HepG2 (cell line): ENCODE data around the gene HOXD9. TPM values are rescaled to one million over a fixed set of nuclear protein-coding genes. Genes with fewer than 3 reads are reported as not detected.

ENCODE experiments used
- ATAC-seq: fragments of 200-7000 bp; cut with Tn5 transposase; 3 replicates; pipeline ENCODE4 v1.9.1; 2020; ENCODE audit warnings: mild to moderate bottlenecking, moderate library complexity
- BruUV-seq: library from RNA; stranded (reverse); fragments of 400-500 nt; replicated peaks from 2 replicates; lab custom pipeline; 2021; lab: Mats Ljungman, UMichigan
- CTCF ChIA-PET: fragments of 300-600 bp; formaldehyde crosslinking; extraction: SDS; loops from one replicate; lab custom pipeline; 2021; ENCODE audit warnings: low total read pairs, inconsistent platforms, low intra/inter-chr PET ratio; lab: Yijun Ruan, JAX
- POLR2A ChIA-PET: fragments of 350-600 bp; sonication (Branson Sonifier 250); formaldehyde crosslinking; loops from one replicate; lab custom pipeline; 2020; ENCODE audit warnings: antibody characterized with exemption, inconsistent platforms; lab: Yijun Ruan, JAX
- DNase-seq: peaks from one replicate; pipeline ENCODE4 v3.0.0-alpha.2; 2015; ENCODE audit warnings: low spot score
- FAIRE-seq: peaks from 3 replicates; lab custom pipeline; 2011; peaks lifted over from hg19 to GRCh38; lab: Jason Lieb, UNC
- H2AFZ ChIP-seq: one replicate; pipeline ENCODE4 v1.6.1; 2011; ENCODE audit warnings: low read length, inconsistent platforms
- H3K27ac ChIP-seq: fragments of 300-600 bp; 3 replicates; pipeline ENCODE4 v1.8.0; 2011; ENCODE audit warnings: mixed run types, mild to moderate bottlenecking, mixed read lengths, low read length, inconsistent platforms; ENCODE audit not compliant: insufficient read depth; ENCODE audit errors: extremely low read length
- H3K27me3 ChIP-seq, 2 experiments: fragments of 200-600 bp in 1 of 2; 2 replicates in 1 of 2; 3 replicates in 1 of 2; pipeline versions ENCODE4 v1.6.0 to v1.8.0; 2011; ENCODE audit warnings: low read length in 2 of 2, mild to moderate bottlenecking in 2 of 2, moderate library complexity in 2 of 2, inconsistent platforms in 1 of 2; ENCODE audit not compliant: insufficient read depth in 2 of 2, control insufficient read depth in 1 of 2
- H3K36me3 ChIP-seq, 2 experiments: fragments of 200-600 bp in 1 of 2; replicated peaks in 1 of 2; 2 replicates in 1 of 2; 3 replicates in 1 of 2; pipeline versions ENCODE4 v1.5.1 to v1.8.0; 2011; ENCODE audit warnings: low read length in 2 of 2, inconsistent platforms in 1 of 2; ENCODE audit not compliant: insufficient read depth in 2 of 2, control insufficient read depth in 1 of 2
- H3K4me1 ChIP-seq: 2 replicates; pipeline ENCODE4 v1.5.1; 2012; ENCODE audit warnings: low read length, inconsistent platforms; ENCODE audit not compliant: insufficient read depth
- H3K4me2 ChIP-seq: 2 replicates; pipeline ENCODE4 v1.6.0; 2011; ENCODE audit warnings: low read depth, low read length, inconsistent platforms
- H3K4me3 ChIP-seq, 3 experiments: fragments of 200-600 bp in 1 of 3; sonication (generic), shearing (Covaris generic) in 1 of 3; replicated peaks in 1 of 3; 2 replicates each; pipeline ENCODE4 v1.5.1; 2011 to 2016; ENCODE audit warnings: low read length in 3 of 3, inconsistent platforms in 2 of 3, low read depth in 2 of 3, mild to moderate bottlenecking in 2 of 3, control low read depth in 1 of 3, mixed read lengths in 1 of 3; ENCODE audit not compliant: insufficient read depth in 1 of 3
- H3K79me2 ChIP-seq: one replicate; pipeline ENCODE4 v1.6.1; 2011; ENCODE audit warnings: low read length, inconsistent platforms; ENCODE audit not compliant: insufficient read depth
- H3K9ac ChIP-seq: 2 replicates; pipeline ENCODE4 v1.6.0; 2011; ENCODE audit warnings: mild to moderate bottlenecking, low read depth, low read length, inconsistent platforms; ENCODE audit not compliant: insufficient read depth
- H3K9me3 ChIP-seq: 2 replicates; pipeline ENCODE4 v1.5.1; 2012; ENCODE audit warnings: mild to moderate bottlenecking, low read length
- H4K20me1 ChIP-seq: 2 replicates; pipeline ENCODE4 v1.6.0; 2011; ENCODE audit warnings: inconsistent platforms, mild to moderate bottlenecking, low read length, moderate library complexity; ENCODE audit not compliant: insufficient read depth
- HDAC6 ChIP-seq: fragments of 200-600 bp; sonication (generic); IDR thresholded peaks from 2 replicates; pipeline ENCODE4 v1.7.0; 2017; ENCODE audit warnings: mild to moderate bottlenecking, antibody characterized with exemption, low read length, low read depth
- RBM22 ChIP-seq: fragments of 200-400 bp; formaldehyde crosslinking; optimal IDR thresholded peaks from 2 replicates; pipeline ENCODE3; 2017; ENCODE audit warnings: mild to moderate bottlenecking, low read length, moderate library complexity
- ZNF598 ChIP-seq: sonication (generic); formaldehyde crosslinking; IDR thresholded peaks from 2 replicates; pipeline ENCODE4 v1.5.1; 2020; ENCODE audit warnings: mild to moderate bottlenecking, missing genetic modification reagents, borderline replicate concordance
- ZNF878 ChIP-seq: sonication (generic); formaldehyde crosslinking; IDR thresholded peaks from 2 replicates; pipeline ENCODE4 v1.8.1; 2023; ENCODE audit warnings: mild to moderate bottlenecking, missing genetic modification reagents, moderate library complexity
- WGBS: methylation state at CpG from one replicate; pipeline ENCODE4 v1.1.6; 2017; ENCODE audit warnings: low lambda C conversion rate; 5-methylcytosine and 5-hydroxymethylcytosine counted together
- in situ Hi-C: cut with HindIII; loops from 2 replicates; pipeline ENCODE4 v1.10.0; 2017; ENCODE audit warnings: low pct_unique_long_range_greater_than_20kb; ENCODE audit not compliant: extremely low pct_ligation_motif_present
- intact Hi-C: fragments of 100-400 bp; cut with micrococcal nuclease; formaldehyde crosslinking; loops from one replicate; pipeline ENCODE4 v1.10.0; 2022; ENCODE audit not compliant: unreplicated experiment
- polyA plus RNA-seq, 8 experiments: library from polyadenylated mRNA; depleted of rRNA in 3 of 8; stranded (reverse) in 7 of 8; unstranded in 1 of 8; fragments of >200 nt; fragmentation: Illumina TruSeq in 4 of 8; extraction: Trizol in 4 of 8; gene quantifications; 2 replicates each; pipeline versions ENCODE4 v1.2.1 to v1.2.3, GENCODE V29; 2011 to 2016; ENCODE audit warnings: low read depth in 4 of 8, missing spikeins in 1 of 8, mixed read lengths in 1 of 8; ENCODE audit not compliant: insufficient read depth in 1 of 8
- total RNA-seq, 5 experiments: library from RNA; depleted of rRNA; stranded (reverse); fragments of >200 nt; fragmentation: Illumina TruSeq; extraction: Trizol; gene quantifications; 2 replicates each; pipeline ENCODE4 v1.2.3, GENCODE V29; 2016; ENCODE audit warnings: low read depth in 1 of 5
- TF ChIP-seq, protein P1 (sequence below): sonication (generic); formaldehyde crosslinking; IDR thresholded peaks from 2 replicates; pipeline ENCODE4; 2020; ENCODE audit warnings: missing genetic modification reagents, mild to moderate bottlenecking, borderline replicate concordance
- TF ChIP-seq, protein P2 (sequence below): sonication (generic); formaldehyde crosslinking; IDR thresholded peaks from 2 replicates; pipeline ENCODE4 v1.4.0; 2020; ENCODE audit warnings: missing genetic modification reagents
- TF ChIP-seq, protein P3 (sequence below): sonication (generic); formaldehyde crosslinking; IDR thresholded peaks from 2 replicates; pipeline ENCODE4 v1.5.0; 2020; ENCODE audit warnings: mild to moderate bottlenecking, missing genetic modification reagents, borderline replicate concordance

The HOXD9 gene
- total and polyA plus RNA-seq, 2 of the 13 experiments (the other 11 are each of a cell fraction or from before 2014, with no cell fraction given), result not detected

GRCh38 chr2:176145085-176145969 is 22.8 kb downstream of the HOXD9 start (continued):
- TF ChIP-seq, protein P1, sequence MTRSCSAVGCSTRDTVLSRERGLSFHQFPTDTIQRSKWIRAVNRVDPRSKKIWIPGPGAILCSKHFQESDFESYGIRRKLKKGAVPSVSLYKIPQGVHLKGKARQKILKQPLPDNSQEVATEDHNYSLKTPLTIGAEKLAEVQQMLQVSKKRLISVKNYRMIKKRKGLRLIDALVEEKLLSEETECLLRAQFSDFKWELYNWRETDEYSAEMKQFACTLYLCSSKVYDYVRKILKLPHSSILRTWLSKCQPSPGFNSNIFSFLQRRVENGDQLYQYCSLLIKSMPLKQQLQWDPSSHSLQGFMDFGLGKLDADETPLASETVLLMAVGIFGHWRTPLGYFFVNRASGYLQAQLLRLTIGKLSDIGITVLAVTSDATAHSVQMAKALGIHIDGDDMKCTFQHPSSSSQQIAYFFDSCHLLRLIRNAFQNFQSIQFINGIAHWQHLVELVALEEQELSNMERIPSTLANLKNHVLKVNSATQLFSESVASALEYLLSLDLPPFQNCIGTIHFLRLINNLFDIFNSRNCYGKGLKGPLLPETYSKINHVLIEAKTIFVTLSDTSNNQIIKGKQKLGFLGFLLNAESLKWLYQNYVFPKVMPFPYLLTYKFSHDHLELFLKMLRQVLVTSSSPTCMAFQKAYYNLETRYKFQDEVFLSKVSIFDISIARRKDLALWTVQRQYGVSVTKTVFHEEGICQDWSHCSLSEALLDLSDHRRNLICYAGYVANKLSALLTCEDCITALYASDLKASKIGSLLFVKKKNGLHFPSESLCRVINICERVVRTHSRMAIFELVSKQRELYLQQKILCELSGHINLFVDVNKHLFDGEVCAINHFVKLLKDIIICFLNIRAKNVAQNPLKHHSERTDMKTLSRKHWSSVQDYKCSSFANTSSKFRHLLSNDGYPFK (CRISPR knock-in tag), result no peak
- TF ChIP-seq, protein P2, sequence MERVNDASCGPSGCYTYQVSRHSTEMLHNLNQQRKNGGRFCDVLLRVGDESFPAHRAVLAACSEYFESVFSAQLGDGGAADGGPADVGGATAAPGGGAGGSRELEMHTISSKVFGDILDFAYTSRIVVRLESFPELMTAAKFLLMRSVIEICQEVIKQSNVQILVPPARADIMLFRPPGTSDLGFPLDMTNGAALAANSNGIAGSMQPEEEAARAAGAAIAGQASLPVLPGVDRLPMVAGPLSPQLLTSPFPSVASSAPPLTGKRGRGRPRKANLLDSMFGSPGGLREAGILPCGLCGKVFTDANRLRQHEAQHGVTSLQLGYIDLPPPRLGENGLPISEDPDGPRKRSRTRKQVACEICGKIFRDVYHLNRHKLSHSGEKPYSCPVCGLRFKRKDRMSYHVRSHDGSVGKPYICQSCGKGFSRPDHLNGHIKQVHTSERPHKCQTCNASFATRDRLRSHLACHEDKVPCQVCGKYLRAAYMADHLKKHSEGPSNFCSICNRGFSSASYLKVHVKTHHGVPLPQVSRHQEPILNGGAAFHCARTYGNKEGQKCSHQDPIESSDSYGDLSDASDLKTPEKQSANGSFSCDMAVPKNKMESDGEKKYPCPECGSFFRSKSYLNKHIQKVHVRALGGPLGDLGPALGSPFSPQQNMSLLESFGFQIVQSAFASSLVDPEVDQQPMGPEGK (CRISPR knock-in tag), result no peak
- no peak for TF ChIP-seq RBM22
- no peak for TF ChIP-seq ZNF878 (CRISPR knock-in tag)

- DNase-seq (no peak), ATAC-seq (no peak), FAIRE-seq (no peak)
- H3K36me3 ChIP-seq, result no peaks in the 10 kb centered on the region
- POLR2A ChIA-PET, result no interaction called here
- no peak overlapping the region for H3K4me2 ChIP-seq
- peaks cover 16 to 94% of the 10 kb centered on the region in 2 experiments for H3K27me3 ChIP-seq
- WGBS, result 5% methylated on average over 6 of the region's 6 CpGs
- no peaks in the 10 kb centered on the region for H4K20me1 ChIP-seq
- no peak overlapping the region for H3K27ac ChIP-seq
- H3K4me1 ChIP-seq, result peaks cover 22% of the 10 kb centered on the region
- H3K4me3 ChIP-seq, result no peak overlapping the region
- CTCF ChIA-PET, result no interaction called here
- H2AFZ ChIP-seq, result no peak overlapping the region
- H3K79me2 ChIP-seq, result no peaks in the 10 kb centered on the region
- intact Hi-C loops, result no loop called here
- no TSS peak for BruUV-seq
- H3K9me3 ChIP-seq, result no peaks in the 10 kb centered on the region
- in situ Hi-C loops, result no loop called here
- no peak overlapping the region for H3K9ac ChIP-seq
- TF ChIP-seq, protein P3, sequence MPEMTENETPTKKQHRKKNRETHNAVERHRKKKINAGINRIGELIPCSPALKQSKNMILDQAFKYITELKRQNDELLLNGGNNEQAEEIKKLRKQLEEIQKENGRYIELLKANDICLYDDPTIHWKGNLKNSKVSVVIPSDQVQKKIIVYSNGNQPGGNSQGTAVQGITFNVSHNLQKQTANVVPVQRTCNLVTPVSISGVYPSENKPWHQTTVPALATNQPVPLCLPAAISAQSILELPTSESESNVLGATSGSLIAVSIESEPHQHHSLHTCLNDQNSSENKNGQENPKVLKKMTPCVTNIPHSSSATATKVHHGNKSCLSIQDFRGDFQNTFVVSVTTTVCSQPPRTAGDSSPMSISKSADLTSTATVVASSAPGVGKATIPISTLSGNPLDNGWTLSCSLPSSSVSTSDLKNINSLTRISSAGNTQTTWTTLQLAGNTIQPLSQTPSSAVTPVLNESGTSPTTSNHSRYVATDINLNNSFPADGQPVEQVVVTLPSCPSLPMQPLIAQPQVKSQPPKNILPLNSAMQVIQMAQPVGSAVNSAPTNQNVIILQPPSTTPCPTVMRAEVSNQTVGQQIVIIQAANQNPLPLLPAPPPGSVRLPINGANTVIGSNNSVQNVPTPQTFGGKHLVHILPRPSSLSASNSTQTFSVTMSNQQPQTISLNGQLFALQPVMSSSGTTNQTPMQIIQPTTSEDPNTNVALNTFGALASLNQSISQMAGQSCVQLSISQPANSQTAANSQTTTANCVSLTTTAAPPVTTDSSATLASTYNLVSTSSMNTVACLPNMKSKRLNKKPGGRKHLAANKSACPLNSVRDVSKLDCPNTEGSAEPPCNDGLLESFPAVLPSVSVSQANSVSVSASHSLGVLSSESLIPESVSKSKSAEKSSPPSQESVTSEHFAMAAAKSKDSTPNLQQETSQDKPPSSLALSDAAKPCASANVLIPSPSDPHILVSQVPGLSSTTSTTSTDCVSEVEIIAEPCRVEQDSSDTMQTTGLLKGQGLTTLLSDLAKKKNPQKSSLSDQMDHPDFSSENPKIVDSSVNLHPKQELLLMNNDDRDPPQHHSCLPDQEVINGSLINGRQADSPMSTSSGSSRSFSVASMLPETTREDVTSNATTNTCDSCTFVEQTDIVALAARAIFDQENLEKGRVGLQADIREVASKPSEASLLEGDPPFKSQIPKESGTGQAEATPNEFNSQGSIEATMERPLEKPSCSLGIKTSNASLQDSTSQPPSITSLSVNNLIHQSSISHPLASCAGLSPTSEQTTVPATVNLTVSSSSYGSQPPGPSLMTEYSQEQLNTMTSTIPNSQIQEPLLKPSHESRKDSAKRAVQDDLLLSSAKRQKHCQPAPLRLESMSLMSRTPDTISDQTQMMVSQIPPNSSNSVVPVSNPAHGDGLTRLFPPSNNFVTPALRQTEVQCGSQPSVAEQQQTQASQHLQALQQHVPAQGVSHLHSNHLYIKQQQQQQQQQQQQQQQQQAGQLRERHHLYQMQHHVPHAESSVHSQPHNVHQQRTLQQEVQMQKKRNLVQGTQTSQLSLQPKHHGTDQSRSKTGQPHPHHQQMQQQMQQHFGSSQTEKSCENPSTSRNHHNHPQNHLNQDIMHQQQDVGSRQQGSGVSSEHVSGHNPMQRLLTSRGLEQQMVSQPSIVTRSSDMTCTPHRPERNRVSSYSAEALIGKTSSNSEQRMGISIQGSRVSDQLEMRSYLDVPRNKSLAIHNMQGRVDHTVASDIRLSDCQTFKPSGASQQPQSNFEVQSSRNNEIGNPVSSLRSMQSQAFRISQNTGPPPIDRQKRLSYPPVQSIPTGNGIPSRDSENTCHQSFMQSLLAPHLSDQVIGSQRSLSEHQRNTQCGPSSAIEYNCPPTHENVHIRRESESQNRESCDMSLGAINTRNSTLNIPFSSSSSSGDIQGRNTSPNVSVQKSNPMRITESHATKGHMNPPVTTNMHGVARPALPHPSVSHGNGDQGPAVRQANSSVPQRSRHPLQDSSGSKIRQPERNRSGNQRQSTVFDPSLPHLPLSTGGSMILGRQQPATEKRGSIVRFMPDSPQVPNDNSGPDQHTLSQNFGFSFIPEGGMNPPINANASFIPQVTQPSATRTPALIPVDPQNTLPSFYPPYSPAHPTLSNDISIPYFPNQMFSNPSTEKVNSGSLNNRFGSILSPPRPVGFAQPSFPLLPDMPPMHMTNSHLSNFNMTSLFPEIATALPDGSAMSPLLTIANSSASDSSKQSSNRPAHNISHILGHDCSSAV (CRISPR knock-in tag), result no peak
- TF ChIP-seq HDAC6, result no peak
- no peak for TF ChIP-seq ZNF598
Measured at GRCh38 chr2:176146101-176146500, 23.6 kb downstream of the HOXD9 start.
